Esophagus (tissue), 2 donors: Measurements from ENCODE around the gene RHBDF2. TPM values are rescaled to one million over a fixed set of nuclear protein-coding genes. Genes with fewer than 3 reads are reported as not detected.
"Not testable (repeated sequence)": the region's sequence is repeated elsewhere in the genome, so short reads cannot be mapped to it uniquely, and the experiment has no call there.

Experiments used
- H3K27ac ChIP-seq, 2 donors: one replicate each; pipeline ENCODE4 v1.5.1; 2013; ENCODE audit warnings: low read depth in 2 of 2, mild to moderate bottlenecking in 2 of 2, inconsistent platforms in 1 of 2, low read length in 1 of 2, moderate library complexity in 1 of 2
- H3K27me3 ChIP-seq, 2 donors: one replicate each; pipeline ENCODE4 v1.6.1; 2013; ENCODE audit warnings: low read length in 2 of 2, control low read depth in 1 of 2, mild to moderate bottlenecking in 1 of 2; ENCODE audit not compliant: insufficient read depth in 2 of 2, control insufficient read depth in 1 of 2
- H3K36me3 ChIP-seq, 2 donors: one replicate each; pipeline ENCODE4 v1.6.1; 2013; ENCODE audit warnings: low read length in 1 of 2; ENCODE audit not compliant: control insufficient read depth in 2 of 2, insufficient read depth in 2 of 2
- H3K4me1 ChIP-seq, 2 donors: one replicate each; pipeline ENCODE4 v1.6.1; 2013; ENCODE audit warnings: low read length in 1 of 2; ENCODE audit not compliant: control insufficient read depth in 2 of 2, insufficient read depth in 2 of 2
- H3K4me3 ChIP-seq, 2 donors: one replicate each; pipeline ENCODE4 v1.5.1; 2013; ENCODE audit warnings: low read length in 2 of 2, mild to moderate bottlenecking in 2 of 2, low read depth in 1 of 2, moderate library complexity in 1 of 2
- H3K9me3 ChIP-seq, 2 donors: one replicate each; pipeline ENCODE4 v1.6.1; 2013; ENCODE audit warnings: mild to moderate bottlenecking in 2 of 2, low read depth in 1 of 2, low read length in 1 of 2, moderate library complexity in 1 of 2; ENCODE audit not compliant: control insufficient read depth in 2 of 2, insufficient read depth in 1 of 2
- WGBS, 2 donors: extraction: QIAGEN DNeasy Blood & Tissue Kit; methylation state at CpG; one replicate each; pipeline ENCODE4 v1.1.7; 2013; 5-methylcytosine and 5-hydroxymethylcytosine counted together
- polyA plus RNA-seq, 2 donors: library from polyadenylated mRNA; stranded (reverse); fragments of 200-250 nt; gene quantifications; one replicate each; pipeline ENCODE4 v1.2.3, GENCODE V29; 2013
- donor health status: healthy with polysubstance abuse.
- donor health status: Bipolar disorder and iron deficiency.

Gene RHBDF2
- polyA plus RNA-seq, 2 donors = 19.4 to 27.3 TPM

- 67 to 73% methylated on average over 7 to 9 of the region's 9 CpGs for whole genome bisulfite sequencing, 2 donors
- not testable (repeated sequence) for H3K27me3 ChIP-seq, H3K9me3 ChIP-seq, H3K4me3 ChIP-seq, H3K36me3 ChIP-seq
- peak overlapping the region; percentile 47 to 76 for H3K27ac ChIP-seq
- peaks cover 3 to 35% of the 10 kb centered on the region in 2 donors for H3K4me1 ChIP-seq
Measured at GRCh38 chr17:76527016-76527415, 25.8 kb upstream of the RHBDF2 start.

- WGBS, 2 donors = 81 to 85% methylated on average over 8 of the region's 8 CpGs
- H3K4me3 ChIP-seq, H3K9me3 ChIP-seq, H3K27me3 ChIP-seq, H3K36me3 ChIP-seq: not testable (repeated sequence)
- Histone ChIP-seq H3K4me1 (peaks cover 3 to 27% of the 10 kb centered on the region in 2 donors), H3K27ac (peak overlapping the region in 1 of 2 donors; percentile 34)
Measured at GRCh38 chr17:76525513-76525833, 24.2 kb upstream of the RHBDF2 start.

- 46 to 50% methylated on average over 25 of the region's 25 CpGs for whole genome bisulfite sequencing, 2 donors
- no peaks in the 10 kb centered on the region for H3K9me3 ChIP-seq
- H3K36me3 ChIP-seq = no peaks in the 10 kb centered on the region
- no peak overlapping the region for H3K4me3 ChIP-seq
- no peaks in the 10 kb centered on the region for H3K27me3 ChIP-seq
- peak overlapping the region in 1 of 2 donors; percentile 34 for H3K27ac ChIP-seq
- H3K4me1 ChIP-seq = peaks cover 3 to 21% of the 10 kb centered on the region in 2 donors
Measured at GRCh38 chr17:76524598-76525512, 23.6 kb upstream of the RHBDF2 start.

GRCh38 chr17:76523084-76524037, 22.1 kb upstream of the RHBDF2 start:
- Histone ChIP-seq H3K27ac (no peak overlapping the region), H3K27me3 (no peaks in the 10 kb centered on the region), H3K36me3 (no peaks in the 10 kb centered on the region), H3K4me3 (no peak overlapping the region), H3K9me3 (no peaks in the 10 kb centered on the region), H3K4me1 (peaks cover 2 to 12% of the 10 kb centered on the region in 2 donors)
- 18 to 23% methylated on average over 33 to 35 of the region's 35 CpGs for WGBS, 2 donors

- 89 to 90% methylated on average over 10 of the region's 10 CpGs for WGBS, 2 donors
- H3K27me3 ChIP-seq, H3K27ac ChIP-seq, H3K4me3 ChIP-seq, H3K9me3 ChIP-seq, H3K36me3 ChIP-seq, H3K4me1 ChIP-seq: not testable (repeated sequence)
Measured at GRCh38 chr17:76521683-76522082, 20.5 kb upstream of the RHBDF2 start.

- Histone ChIP-seq H3K4me1 (peaks cover 0 to 8% of the 10 kb centered on the region in 2 donors), H3K36me3 (no peaks in the 10 kb centered on the region), H3K4me3 (no peak overlapping the region), H3K27ac (no peak overlapping the region), H3K27me3 (no peaks in the 10 kb centered on the region), H3K9me3 (no peaks in the 10 kb centered on the region)
- WGBS, 2 donors = 88 to 89% methylated on average over 7 of the region's 7 CpGs
Measured at GRCh38 chr17:76521262-76521661, 20.0 kb upstream of the RHBDF2 start.

GRCh38 chr17:76519048-76519966, 18.1 kb upstream of the RHBDF2 start:
- H3K27ac ChIP-seq = no peak overlapping the region
- no peaks in the 10 kb centered on the region for H3K36me3 ChIP-seq
- H3K4me1 ChIP-seq = no peaks in the 10 kb centered on the region
- 71 to 79% methylated on average over 15 of the region's 15 CpGs for WGBS, 2 donors
- no peak overlapping the region for H3K4me3 ChIP-seq
- no peaks in the 10 kb centered on the region for H3K27me3 ChIP-seq
- no peaks in the 10 kb centered on the region for H3K9me3 ChIP-seq

- H3K4me3 ChIP-seq = no peak overlapping the region
- H3K27ac ChIP-seq = no peak overlapping the region
- H3K27me3 ChIP-seq = no peaks in the 10 kb centered on the region
- H3K4me1 ChIP-seq = no peaks in the 10 kb centered on the region
- 82 to 88% methylated on average over 11 of the region's 11 CpGs for WGBS, 2 donors
- H3K36me3 ChIP-seq = no peaks in the 10 kb centered on the region
- no peaks in the 10 kb centered on the region for H3K9me3 ChIP-seq
Measured at GRCh38 chr17:76517638-76518038, 16.4 kb upstream of the RHBDF2 start.
